ENCODE results near the gene MYH7B. TPM values are rescaled to one million over a fixed set of nuclear protein-coding genes. Genes with fewer than 3 reads are reported as not detected.

MYH7B gene
- total RNA-seq, 1 experiment from 2014 or later, result 0.74 TPM

DNA sequence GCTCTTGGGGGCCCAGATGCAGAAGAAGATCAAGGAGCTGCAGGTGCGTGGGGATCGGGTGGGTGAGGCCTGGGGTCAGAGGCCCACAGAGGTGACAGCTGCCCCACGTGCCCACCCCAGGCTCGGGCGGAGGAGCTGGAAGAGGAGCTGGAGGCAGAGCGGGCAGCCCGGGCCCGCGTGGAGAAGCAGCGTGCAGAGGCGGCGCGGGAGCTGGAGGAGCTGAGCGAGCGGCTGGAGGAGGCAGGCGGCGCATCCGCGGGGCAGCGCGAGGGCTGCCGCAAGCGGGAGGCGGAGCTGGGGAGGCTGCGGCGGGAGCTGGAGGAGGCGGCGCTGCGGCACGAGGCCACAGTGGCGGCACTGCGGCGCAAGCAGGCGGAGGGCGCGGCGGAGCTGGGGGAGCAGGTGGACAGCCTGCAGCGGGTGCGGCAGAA lies 41.5 kb downstream of the MYH7B start:
- CTCF ChIA-PET, result no interaction called here
- no TSS peak for BruUV-seq (replicated peaks)
- intact Hi-C loops (cut with micrococcal nuclease), result no loop called here
- TF ChIP-seq CEBPB (IDR thresholded peaks at IDR 0.05; ENCODE audit: low read depth), result no peak
- TF ChIP-seq, protein P1, sequence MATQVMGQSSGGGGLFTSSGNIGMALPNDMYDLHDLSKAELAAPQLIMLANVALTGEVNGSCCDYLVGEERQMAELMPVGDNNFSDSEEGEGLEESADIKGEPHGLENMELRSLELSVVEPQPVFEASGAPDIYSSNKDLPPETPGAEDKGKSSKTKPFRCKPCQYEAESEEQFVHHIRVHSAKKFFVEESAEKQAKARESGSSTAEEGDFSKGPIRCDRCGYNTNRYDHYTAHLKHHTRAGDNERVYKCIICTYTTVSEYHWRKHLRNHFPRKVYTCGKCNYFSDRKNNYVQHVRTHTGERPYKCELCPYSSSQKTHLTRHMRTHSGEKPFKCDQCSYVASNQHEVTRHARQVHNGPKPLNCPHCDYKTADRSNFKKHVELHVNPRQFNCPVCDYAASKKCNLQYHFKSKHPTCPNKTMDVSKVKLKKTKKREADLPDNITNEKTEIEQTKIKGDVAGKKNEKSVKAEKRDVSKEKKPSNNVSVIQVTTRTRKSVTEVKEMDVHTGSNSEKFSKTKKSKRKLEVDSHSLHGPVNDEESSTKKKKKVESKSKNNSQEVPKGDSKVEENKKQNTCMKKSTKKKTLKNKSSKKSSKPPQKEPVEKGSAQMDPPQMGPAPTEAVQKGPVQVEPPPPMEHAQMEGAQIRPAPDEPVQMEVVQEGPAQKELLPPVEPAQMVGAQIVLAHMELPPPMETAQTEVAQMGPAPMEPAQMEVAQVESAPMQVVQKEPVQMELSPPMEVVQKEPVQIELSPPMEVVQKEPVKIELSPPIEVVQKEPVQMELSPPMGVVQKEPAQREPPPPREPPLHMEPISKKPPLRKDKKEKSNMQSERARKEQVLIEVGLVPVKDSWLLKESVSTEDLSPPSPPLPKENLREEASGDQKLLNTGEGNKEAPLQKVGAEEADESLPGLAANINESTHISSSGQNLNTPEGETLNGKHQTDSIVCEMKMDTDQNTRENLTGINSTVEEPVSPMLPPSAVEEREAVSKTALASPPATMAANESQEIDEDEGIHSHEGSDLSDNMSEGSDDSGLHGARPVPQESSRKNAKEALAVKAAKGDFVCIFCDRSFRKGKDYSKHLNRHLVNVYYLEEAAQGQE (IDR thresholded peaks at IDR 0.05; ENCODE audit: low read depth), result no peak
- no peak for TF ChIP-seq EZH2 (IDR thresholded peaks at IDR 0.05)
- TF ChIP-seq ZNF274 (IDR thresholded peaks at IDR 0.05; ENCODE audit: low read depth, low read length), result no peak
- TF ChIP-seq YY1 (IDR thresholded peaks at IDR 0.05; ENCODE audit: extremely low read depth, insufficient replicate concordance, low read depth, low read length), result no peak
- TF ChIP-seq RAD21 (IDR thresholded peaks at IDR 0.05; ENCODE audit: low read depth), result no peak
- TF ChIP-seq POLR2A (IDR thresholded peaks at IDR 0.05; ENCODE audit: borderline replicate concordance, extremely low read depth, insufficient read depth, insufficient read length), result no peak
- TF ChIP-seq, protein P2, sequence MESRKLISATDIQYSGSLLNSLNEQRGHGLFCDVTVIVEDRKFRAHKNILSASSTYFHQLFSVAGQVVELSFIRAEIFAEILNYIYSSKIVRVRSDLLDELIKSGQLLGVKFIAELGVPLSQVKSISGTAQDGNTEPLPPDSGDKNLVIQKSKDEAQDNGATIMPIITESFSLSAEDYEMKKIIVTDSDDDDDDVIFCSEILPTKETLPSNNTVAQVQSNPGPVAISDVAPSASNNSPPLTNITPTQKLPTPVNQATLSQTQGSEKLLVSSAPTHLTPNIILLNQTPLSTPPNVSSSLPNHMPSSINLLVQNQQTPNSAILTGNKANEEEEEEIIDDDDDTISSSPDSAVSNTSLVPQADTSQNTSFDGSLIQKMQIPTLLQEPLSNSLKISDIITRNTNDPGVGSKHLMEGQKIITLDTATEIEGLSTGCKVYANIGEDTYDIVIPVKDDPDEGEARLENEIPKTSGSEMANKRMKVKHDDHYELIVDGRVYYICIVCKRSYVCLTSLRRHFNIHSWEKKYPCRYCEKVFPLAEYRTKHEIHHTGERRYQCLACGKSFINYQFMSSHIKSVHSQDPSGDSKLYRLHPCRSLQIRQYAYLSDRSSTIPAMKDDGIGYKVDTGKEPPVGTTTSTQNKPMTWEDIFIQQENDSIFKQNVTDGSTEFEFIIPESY (IDR thresholded peaks at IDR 0.05; ENCODE audit: extremely low read depth, insufficient replicate concordance, low read length), result no peak
- no peak for TF ChIP-seq MAX (IDR thresholded peaks at IDR 0.05)
- TF ChIP-seq, protein P3, sequence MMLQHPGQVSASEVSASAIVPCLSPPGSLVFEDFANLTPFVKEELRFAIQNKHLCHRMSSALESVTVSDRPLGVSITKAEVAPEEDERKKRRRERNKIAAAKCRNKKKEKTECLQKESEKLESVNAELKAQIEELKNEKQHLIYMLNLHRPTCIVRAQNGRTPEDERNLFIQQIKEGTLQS (IDR thresholded peaks at IDR 0.05), result no peak
- no peak for TF ChIP-seq ELF1 (IDR thresholded peaks at IDR 0.05; ENCODE audit: borderline replicate concordance, low read depth)
- no peak for TF ChIP-seq SRF (IDR thresholded peaks at IDR 0.05; ENCODE audit: low read depth)
- TF ChIP-seq SP1 (IDR thresholded peaks at IDR 0.05; ENCODE audit: low read depth), result no peak
- TF ChIP-seq FOSL1 (IDR thresholded peaks at IDR 0.05; ENCODE audit: low read depth), result no peak
- no peak for TF ChIP-seq POLR2AphosphoS5 (IDR thresholded peaks at IDR 0.05; ENCODE audit: low read depth, low read length)
- no peak for TF ChIP-seq EGR1 (IDR thresholded peaks at IDR 0.05; ENCODE audit: low read depth)
- H3K4me3 ChIP-seq (replicated peaks in 1 of 2; ENCODE audit: low read depth in 1 of 2, low read length in 2 of 2), result no peak overlapping the region
- no peaks in the 10 kb centered on the region for H3K9me2 ChIP-seq (ENCODE audit: insufficient read depth)
- H3K27me3 ChIP-seq (ENCODE audit: insufficient read depth, low read length), result no peaks in the 10 kb centered on the region
- H3K9ac ChIP-seq (ENCODE audit: low read length), result no peak overlapping the region
- no peak overlapping the region for H2AFZ ChIP-seq (ENCODE audit: low read depth, low read length, poor library complexity, severe bottlenecking)
- no peaks in the 10 kb centered on the region for H3K79me2 ChIP-seq (ENCODE audit: insufficient read depth, low read length)
- no peaks in the 10 kb centered on the region for H4K20me1 ChIP-seq (ENCODE audit: insufficient read depth)
- POLR2A ChIA-PET, result no interaction called here
- ATAC-seq (no peak), DNase-seq (ENCODE audit: low read depth, low spot score) (no peak)
- no peaks in the 10 kb centered on the region for H3K9me3 ChIP-seq (ENCODE audit: control insufficient read depth in 1 of 2, insufficient read depth in 1 of 2, low read depth in 1 of 2, low read length in 2 of 2)
- RAD21 ChIA-PET (ENCODE audit: low non-redundant PET in 1 of 2, low total read pairs in 2 of 2, uncharacterized antibody in 2 of 2, unreplicated experiment in 2 of 2), result no interaction called here
- H3K27ac ChIP-seq (ENCODE audit: low read depth, low read length), result no peak overlapping the region
- peaks cover 0 to 2% of the 10 kb centered on the region in 2 experiments; a peak in 2 of 4 replicates for H3K36me3 ChIP-seq (ENCODE audit: control insufficient read depth in 1 of 2, insufficient read depth in 2 of 2, low read length in 2 of 2)
- H3K4me2 ChIP-seq (ENCODE audit: low read length), result no peak overlapping the region
- no peaks in the 10 kb centered on the region for H3K4me1 ChIP-seq (ENCODE audit: control insufficient read depth in 1 of 2, insufficient read depth in 2 of 2, low read length in 2 of 2)
